Activated CD4-positive, alpha-beta T cell treated with anti-CD3 and anti-CD28 coated beads, Interleukin-2, amount 10 ng/mL, durations not matched to agents 24 days and 14 days (primary cell): ENCODE data around the gene LMBR1. TPM values are rescaled to one million over a fixed set of nuclear protein-coding genes. Genes with fewer than 3 reads are reported as not detected.

Experiments
- DNase-seq: peaks from one replicate; pipeline ENCODE4 v3.0.0; 2022
- H3K27ac Mint-ChIP-seq: one replicate; pipeline ENCODE4 v1.8.0; 2022; ENCODE audit warnings: mild to moderate bottlenecking, mixed read lengths
- H3K27me3 Mint-ChIP-seq: one replicate; pipeline ENCODE4 v1.8.0; 2022; ENCODE audit warnings: mixed read lengths
- H3K36me3 Mint-ChIP-seq: one replicate; pipeline ENCODE4 v1.8.0; 2022; ENCODE audit warnings: low read depth, mild to moderate bottlenecking, mixed read lengths
- H3K4me1 Mint-ChIP-seq: one replicate; pipeline ENCODE4 v1.8.0; 2021; ENCODE audit warnings: mixed read lengths
- H3K4me3 Mint-ChIP-seq: one replicate; pipeline ENCODE4 v1.8.0; 2022; ENCODE audit warnings: mild to moderate bottlenecking, moderate library complexity, mixed read lengths
- H3K9me3 Mint-ChIP-seq: one replicate; pipeline ENCODE4 v1.8.0; 2021; ENCODE audit warnings: mixed read lengths
- intact Hi-C: fragments of 100-400 bp; cut with micrococcal nuclease; formaldehyde crosslinking; loops from one replicate; pipeline ENCODE4 v1.15.1; 2023
- total RNA-seq: library from RNA; stranded (reverse); gene quantifications from 2 replicates; pipeline ENCODE4 v1.2.3, GENCODE V29; 2022

Gene LMBR1
- total RNA-seq, 1 donor from 2014 or later: 63.6 TPM

GRCh38 chr7:156765901-156766656, 126.9 kb downstream of the LMBR1 start:
- no peak overlapping the region for H3K27ac Mint-ChIP-seq
- H3K4me3 Mint-ChIP-seq: no peak overlapping the region
- H3K4me1 Mint-ChIP-seq: peaks cover 9% of the 10 kb centered on the region
- H3K9me3 Mint-ChIP-seq: no peaks in the 10 kb centered on the region
- H3K36me3 Mint-ChIP-seq: peaks cover 10% of the 10 kb centered on the region
- no peaks in the 10 kb centered on the region for H3K27me3 Mint-ChIP-seq
- intact Hi-C loops: no loop called here
- DNase-seq: no peak

- H3K36me3 Mint-ChIP-seq: peaks cover 21% of the 10 kb centered on the region
- H3K27me3 Mint-ChIP-seq: no peaks in the 10 kb centered on the region
- no peak overlapping the region for H3K4me3 Mint-ChIP-seq
- peaks cover 8% of the 10 kb centered on the region for H3K4me1 Mint-ChIP-seq
- H3K27ac Mint-ChIP-seq: no peak overlapping the region
- H3K9me3 Mint-ChIP-seq: peaks cover 10% of the 10 kb centered on the region
- no peak for DNase-seq
- intact Hi-C loops: no loop called here
These were observed 128.2 kb downstream of the LMBR1 start for GRCh38 chr7:156764766-156765165.

- Mint-ChIP-seq H3K27ac (no peak overlapping the region), H3K27me3 (no peaks in the 10 kb centered on the region), H3K9me3 (peaks cover 13% of the 10 kb centered on the region), H3K4me3 (no peak overlapping the region), H3K36me3 (peaks cover 23% of the 10 kb centered on the region), H3K4me1 (peaks cover 3% of the 10 kb centered on the region)
- intact Hi-C loops: no loop called here
- no peak for DNase-seq
These were observed 128.8 kb downstream of the LMBR1 start for GRCh38 chr7:156764016-156764669.

DNA sequence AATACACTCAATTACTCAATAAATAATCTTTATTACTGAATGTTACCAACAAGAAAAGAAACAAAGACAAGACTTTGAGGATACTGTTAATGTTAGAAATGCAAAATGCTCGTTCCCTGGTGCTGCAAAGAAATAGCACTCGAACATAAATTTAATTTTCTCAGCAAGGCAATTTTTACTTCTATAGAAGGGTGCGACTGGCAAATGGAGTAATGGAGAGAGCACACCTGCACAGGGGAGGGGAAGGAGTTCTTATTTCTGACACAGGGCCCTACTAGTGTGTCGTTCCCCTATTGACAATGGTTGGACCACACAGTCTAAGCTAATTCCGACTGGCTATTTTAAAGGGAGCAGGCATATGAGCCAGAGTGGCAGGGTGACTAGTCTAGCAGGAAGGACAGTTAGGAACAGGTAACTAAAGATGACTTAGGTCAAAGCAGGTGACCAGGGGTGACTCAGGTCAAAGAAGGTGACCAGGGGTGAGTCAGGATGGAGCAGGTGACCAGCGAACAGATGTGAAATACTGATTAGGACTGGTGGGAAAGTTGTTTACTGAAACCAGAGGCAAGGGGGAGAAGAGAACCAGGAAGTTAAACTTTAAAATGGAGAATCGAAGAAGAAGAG, 133.3 kb downstream of the LMBR1 start:
- Mint-ChIP-seq H3K27me3 (no peaks in the 10 kb centered on the region), H3K9me3 (peaks cover 17% of the 10 kb centered on the region), H3K36me3 (peaks cover 39% of the 10 kb centered on the region), H3K4me1 (peaks cover 4% of the 10 kb centered on the region), H3K27ac (no peak overlapping the region), H3K4me3 (no peak overlapping the region)
- DNase-seq: no peak
- intact Hi-C loops: no loop called here

DNA sequence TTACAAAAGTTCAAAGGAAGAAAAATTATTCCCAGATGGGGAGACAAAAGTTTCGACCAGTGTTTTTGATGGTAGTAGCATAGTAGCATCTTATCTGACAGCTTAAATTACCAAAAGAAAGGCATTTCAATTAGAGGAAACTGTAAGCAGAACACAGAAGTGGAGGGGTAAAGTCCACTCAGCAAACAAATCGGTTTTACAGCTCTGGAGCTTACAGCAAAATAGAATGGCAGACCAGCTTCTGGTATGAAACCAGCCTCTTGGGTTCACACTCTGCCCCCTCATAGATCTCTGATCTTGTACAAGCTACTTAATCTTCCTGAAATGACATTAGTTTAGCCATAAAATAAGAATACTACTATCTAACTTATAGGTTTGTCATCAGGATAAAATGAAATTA, 133.8 kb downstream of the LMBR1 start:
- H3K36me3 Mint-ChIP-seq: peaks cover 40% of the 10 kb centered on the region

DNA sequence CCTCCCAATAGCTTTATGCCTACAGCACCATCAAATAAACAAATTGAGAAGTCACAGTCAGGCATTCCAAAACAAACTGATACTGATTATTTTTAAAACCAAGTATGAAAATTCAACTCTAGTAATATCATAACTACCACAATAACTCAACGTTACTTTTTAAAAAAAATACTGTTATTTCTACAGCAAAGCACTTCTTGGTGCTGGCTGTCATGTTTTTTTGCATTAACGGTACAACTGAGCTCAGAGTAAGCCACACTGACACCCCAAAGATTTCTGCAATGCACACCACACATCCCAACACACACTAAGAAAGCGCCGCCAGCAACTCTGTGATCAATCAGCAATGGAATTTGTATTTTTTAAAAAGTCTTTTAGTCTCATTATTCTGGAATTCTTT, 138.8 kb downstream of the LMBR1 start:
- H3K9me3 Mint-ChIP-seq: peaks cover 4% of the 10 kb centered on the region
- peak overlapping the region; percentile 67 for H3K27ac Mint-ChIP-seq
- no peak overlapping the region for H3K4me3 Mint-ChIP-seq
- H3K36me3 Mint-ChIP-seq: peaks cover 24% of the 10 kb centered on the region
- DNase-seq: no peak
- peaks cover 16% of the 10 kb centered on the region for H3K4me1 Mint-ChIP-seq
- intact Hi-C loops: loop anchor here (5.0 kb wide), 1 partner anchor 112 kb away; the partner anchor contains the start of gene RNF32
- no peaks in the 10 kb centered on the region for H3K27me3 Mint-ChIP-seq

More for the DNA sequence above, 133.8 kb downstream of the LMBR1 start:
- Mint-ChIP-seq H3K27me3 (no peaks in the 10 kb centered on the region), H3K9me3 (peaks cover 17% of the 10 kb centered on the region), H3K4me3 (no peak overlapping the region), H3K4me1 (peaks cover 7% of the 10 kb centered on the region), H3K27ac (no peak overlapping the region)
- no peak for DNase-seq
- intact Hi-C loops: no loop called here

DNA sequence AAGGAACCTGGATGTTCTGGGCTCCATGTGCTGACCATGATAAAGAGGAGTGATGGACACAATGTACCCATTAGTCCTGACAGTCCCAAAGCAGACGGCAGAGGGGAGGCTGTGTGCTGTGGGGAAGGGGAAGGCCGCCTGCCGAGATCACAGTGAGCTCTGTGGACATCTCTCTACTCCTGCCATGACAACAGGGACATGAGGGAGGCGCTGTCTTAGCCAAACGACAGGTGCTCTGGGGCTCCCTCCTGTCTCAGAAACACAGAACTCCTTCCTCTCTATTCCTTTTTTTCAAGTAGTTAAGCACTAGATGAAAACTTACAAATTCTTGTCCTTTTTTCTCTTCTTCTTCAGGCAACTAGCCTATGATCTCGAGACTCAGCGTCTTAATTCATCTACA, 139.4 kb downstream of the LMBR1 start:
- intact Hi-C loops: loop anchor here (5.0 kb wide), 1 partner anchor 111 kb away; the partner anchor contains the start of gene RNF32
- Mint-ChIP-seq H3K27ac (peak overlapping the region; percentile 35), H3K27me3 (no peaks in the 10 kb centered on the region), H3K9me3 (peaks cover 2% of the 10 kb centered on the region), H3K4me3 (no peak overlapping the region), H3K4me1 (peaks cover 17% of the 10 kb centered on the region), H3K36me3 (peaks cover 23% of the 10 kb centered on the region)
- DNase-seq: no peak

- no peaks in the 10 kb centered on the region for H3K27me3 Mint-ChIP-seq
- no peak overlapping the region for H3K27ac Mint-ChIP-seq
- H3K4me3 Mint-ChIP-seq: no peak overlapping the region
- no peaks in the 10 kb centered on the region for H3K9me3 Mint-ChIP-seq
- peaks cover 17% of the 10 kb centered on the region for H3K4me1 Mint-ChIP-seq
- no peak for DNase-seq
- intact Hi-C loops: loop anchor here (5.0 kb wide), 1 partner anchor 111 kb away; the partner anchor contains the start of gene RNF32
- H3K36me3 Mint-ChIP-seq: peaks cover 20% of the 10 kb centered on the region
These were observed 139.8 kb downstream of the LMBR1 start for GRCh38 chr7:156753229-156753560.

GRCh38 chr7:156752367-156753228, 140.4 kb downstream of the LMBR1 start:
- intact Hi-C loops: loop anchor here (5.0 kb wide), 1 partner anchor 110 kb away; the partner anchor contains the start of gene RNF32
- Mint-ChIP-seq H3K4me3 (no peak overlapping the region), H3K27me3 (no peaks in the 10 kb centered on the region), H3K27ac (no peak overlapping the region), H3K4me1 (peaks cover 17% of the 10 kb centered on the region), H3K9me3 (no peaks in the 10 kb centered on the region), H3K36me3 (peaks cover 20% of the 10 kb centered on the region)
- DNase-seq: no peak

- intact Hi-C loops: loop anchor here (1.0 to 5.0 kb wide), 2 partner anchors 26 to 109 kb away; partner anchors contain the start of gene RNF32
- H3K27me3 Mint-ChIP-seq: no peaks in the 10 kb centered on the region
- H3K27ac Mint-ChIP-seq: no peak overlapping the region
- peak; percentile 82 for DNase-seq
- H3K4me3 Mint-ChIP-seq: peak overlapping the region; percentile 53
- peaks cover 21% of the 10 kb centered on the region for H3K4me1 Mint-ChIP-seq
- peaks cover 20% of the 10 kb centered on the region for H3K36me3 Mint-ChIP-seq
- no peaks in the 10 kb centered on the region for H3K9me3 Mint-ChIP-seq
These were observed 141.7 kb downstream of the LMBR1 start for GRCh38 chr7:156751319-156751718.

DNA sequence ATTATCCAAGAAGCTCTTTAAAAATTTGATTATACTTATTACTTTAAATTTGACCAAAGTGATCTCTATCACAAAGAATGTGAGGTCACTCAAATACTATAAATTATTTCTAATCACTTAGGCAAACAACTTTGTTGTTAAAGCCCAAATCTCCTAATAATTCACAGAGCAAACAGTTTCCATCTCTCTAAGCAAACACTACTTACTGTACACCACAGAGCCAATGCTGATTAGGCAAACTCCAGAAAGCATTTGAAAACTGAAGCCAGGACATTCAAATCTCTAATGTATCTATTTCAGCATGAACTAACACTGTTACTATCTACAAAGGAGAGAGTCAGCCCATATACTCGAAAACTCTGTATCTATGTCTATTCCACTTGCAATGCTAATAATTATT, 145.3 kb downstream of the LMBR1 start:
- intact Hi-C loops: no loop called here
- peaks cover 11% of the 10 kb centered on the region for H3K36me3 Mint-ChIP-seq
- DNase-seq: no peak
- peaks cover 9% of the 10 kb centered on the region for H3K4me1 Mint-ChIP-seq
- H3K27ac Mint-ChIP-seq: no peak overlapping the region
- no peak overlapping the region for H3K4me3 Mint-ChIP-seq
- no peaks in the 10 kb centered on the region for H3K9me3 Mint-ChIP-seq
- no peaks in the 10 kb centered on the region for H3K27me3 Mint-ChIP-seq

DNA sequence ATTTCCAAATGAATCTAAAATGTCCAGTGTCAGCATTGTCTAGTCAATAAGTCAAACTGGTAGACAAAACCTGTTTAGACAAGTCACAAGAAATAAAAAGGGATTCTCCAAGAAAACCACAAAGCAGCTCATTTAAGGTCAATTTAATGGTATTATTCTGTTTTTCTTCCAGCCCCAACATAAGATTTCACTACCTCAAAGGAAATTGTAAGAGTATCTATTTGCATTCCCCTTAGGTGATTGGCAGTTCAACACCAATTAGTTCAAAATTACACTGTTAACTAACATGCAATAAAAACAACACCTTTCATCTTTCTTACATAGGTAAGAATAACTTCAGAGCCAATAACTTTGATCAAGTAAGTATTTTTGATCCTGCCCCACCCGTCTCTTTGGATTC, 146.1 kb downstream of the LMBR1 start:
- no peak for DNase-seq
- H3K27me3 Mint-ChIP-seq: no peaks in the 10 kb centered on the region
- peaks cover 9% of the 10 kb centered on the region for H3K4me1 Mint-ChIP-seq
- no peak overlapping the region for H3K4me3 Mint-ChIP-seq
- H3K36me3 Mint-ChIP-seq: peaks cover 18% of the 10 kb centered on the region
- intact Hi-C loops: no loop called here
- H3K9me3 Mint-ChIP-seq: peaks cover 4% of the 10 kb centered on the region
- no peak overlapping the region for H3K27ac Mint-ChIP-seq

GRCh38 chr7:156739596-156739995, 153.4 kb downstream of the LMBR1 start:
- Mint-ChIP-seq H3K4me1 (no peaks in the 10 kb centered on the region), H3K36me3 (peaks cover 37% of the 10 kb centered on the region), H3K4me3 (no peak overlapping the region), H3K9me3 (peaks cover 22% of the 10 kb centered on the region), H3K27me3 (no peaks in the 10 kb centered on the region), H3K27ac (no peak overlapping the region)
- intact Hi-C loops: no loop called here
- DNase-seq: no peak
